Prostate gland (tissue), 2 donors: ENCODE data around the gene DUS2. TPM values are rescaled to one million over a fixed set of nuclear protein-coding genes. Genes with fewer than 3 reads are reported as not detected.

Experiments used
- DNase-seq: peaks from one replicate; pipeline ENCODE4 v3.0.0-alpha.2; 2019; ENCODE audit warnings: low spot score
- H3K27ac ChIP-seq, 2 donors: fragments of 200-600 bp; sonication (generic); 2 replicates each; pipeline ENCODE4 v1.5.1; 2017 to 2019
- H3K27me3 ChIP-seq: fragments of 200-600 bp; sonication (generic); replicated peaks from 2 replicates; pipeline ENCODE4 v1.5.1; 2019; ENCODE audit not compliant: insufficient read depth
- H3K36me3 ChIP-seq, 2 donors: fragments of 200-600 bp; sonication (generic); 1 replicate in 1 of 2; 2 replicates in 1 of 2; pipeline versions ENCODE4 v1.5.1 to v1.8.1; 2017 to 2019
- H3K4me1 ChIP-seq: fragments of 200-600 bp; sonication (generic); replicated peaks from 2 replicates; pipeline ENCODE4 v1.5.1; 2019
- H3K4me3 ChIP-seq, 2 donors: fragments of 200-600 bp; sonication (generic); 2 replicates each; pipeline ENCODE4 v1.5.1; 2017 to 2019
- H3K9me3 ChIP-seq: fragments of 200-600 bp; sonication (generic); 2 replicates; pipeline ENCODE4 v1.5.1; 2017
- POLR2A ChIP-seq: fragments of 450-650 bp; IDR thresholded peaks from one replicate; pipeline ENCODE4 v1.6.1; 2016; ENCODE audit warnings: antibody characterized with exemption, mild to moderate bottlenecking
- POLR2AphosphoS5 ChIP-seq: sonication (generic); formaldehyde crosslinking; IDR thresholded peaks from one replicate; pipeline ENCODE4 v1.6.1; 2017; ENCODE audit warnings: antibody characterized with exemption
- WGBS: methylation state at CpG from one replicate; pipeline ENCODE4 v1.1.5; 2018; 5-methylcytosine and 5-hydroxymethylcytosine counted together
- intact Hi-C: fragments of 100-400 bp; cut with DNase I; formaldehyde crosslinking; loops from one replicate; pipeline ENCODE4 v1.14.2; 2022
- total RNA-seq, 2 donors: library from RNA; depleted of rRNA; stranded (reverse); fragments of >200 nt; gene quantifications; one replicate each; pipeline ENCODE4 v1.1.0, GENCODE V29; 2016
- TF ChIP-seq, protein P1 (sequence below), 4 experiments: fragments of 200-600 bp in 2 of 4; fragments of 450-650 bp in 2 of 4; sonication (generic) in 2 of 4; IDR thresholded peaks; 1 replicate in 3 of 4; 2 replicates in 1 of 4; pipeline ENCODE4 v1.5.1; 2016 to 2019; ENCODE audit warnings: antibody characterized with exemption in 4 of 4, mild to moderate bottlenecking in 2 of 4, moderate library complexity in 2 of 4

The DUS2 gene
- total RNA-seq, 2 donors from 2014 or later = 7.2 to 14.5 TPM

DNA sequence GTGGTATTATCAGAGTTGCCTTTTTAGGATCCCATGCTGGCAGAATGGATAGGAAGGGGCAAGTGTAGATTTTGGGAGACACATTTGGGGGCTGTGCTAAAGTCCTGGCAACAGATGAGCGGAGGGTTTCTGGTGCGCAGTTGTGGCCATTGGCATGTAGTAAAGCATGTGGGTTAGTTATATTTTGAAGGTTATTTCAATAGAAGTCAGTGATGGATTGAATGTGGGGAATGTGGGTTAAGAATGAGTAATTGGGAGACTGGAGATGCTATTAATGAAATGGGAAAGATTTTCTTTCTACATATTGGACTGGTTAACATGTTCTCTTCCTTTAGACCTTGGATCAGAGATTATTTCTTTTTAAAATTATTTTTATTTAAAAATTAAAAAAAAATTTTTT is 10.0 kb downstream of the DUS2 start:
- H3K27ac ChIP-seq = no peak overlapping the region
- no peak for DNase-seq
- TF ChIP-seq POLR2AphosphoS5 (no peak), POLR2A (no peak)
- TF ChIP-seq, protein P1, sequence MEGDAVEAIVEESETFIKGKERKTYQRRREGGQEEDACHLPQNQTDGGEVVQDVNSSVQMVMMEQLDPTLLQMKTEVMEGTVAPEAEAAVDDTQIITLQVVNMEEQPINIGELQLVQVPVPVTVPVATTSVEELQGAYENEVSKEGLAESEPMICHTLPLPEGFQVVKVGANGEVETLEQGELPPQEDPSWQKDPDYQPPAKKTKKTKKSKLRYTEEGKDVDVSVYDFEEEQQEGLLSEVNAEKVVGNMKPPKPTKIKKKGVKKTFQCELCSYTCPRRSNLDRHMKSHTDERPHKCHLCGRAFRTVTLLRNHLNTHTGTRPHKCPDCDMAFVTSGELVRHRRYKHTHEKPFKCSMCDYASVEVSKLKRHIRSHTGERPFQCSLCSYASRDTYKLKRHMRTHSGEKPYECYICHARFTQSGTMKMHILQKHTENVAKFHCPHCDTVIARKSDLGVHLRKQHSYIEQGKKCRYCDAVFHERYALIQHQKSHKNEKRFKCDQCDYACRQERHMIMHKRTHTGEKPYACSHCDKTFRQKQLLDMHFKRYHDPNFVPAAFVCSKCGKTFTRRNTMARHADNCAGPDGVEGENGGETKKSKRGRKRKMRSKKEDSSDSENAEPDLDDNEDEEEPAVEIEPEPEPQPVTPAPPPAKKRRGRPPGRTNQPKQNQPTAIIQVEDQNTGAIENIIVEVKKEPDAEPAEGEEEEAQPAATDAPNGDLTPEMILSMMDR (IDR thresholded peaks at IDR 0.05) = no peak
- no peaks in the 10 kb centered on the region for H3K36me3 ChIP-seq
- no peak overlapping the region for H3K4me3 ChIP-seq
- H3K9me3 ChIP-seq = no peaks in the 10 kb centered on the region
- H3K27me3 ChIP-seq = no peaks in the 10 kb centered on the region
- intact Hi-C loops = loop anchor here (10.0 kb wide), 1 partner anchor 48 kb away; the partner anchor contains the start of gene DPEP3
- no peaks in the 10 kb centered on the region for H3K4me1 ChIP-seq
- 95% methylated on average over 2 of the region's 2 CpGs for WGBS

DNA sequence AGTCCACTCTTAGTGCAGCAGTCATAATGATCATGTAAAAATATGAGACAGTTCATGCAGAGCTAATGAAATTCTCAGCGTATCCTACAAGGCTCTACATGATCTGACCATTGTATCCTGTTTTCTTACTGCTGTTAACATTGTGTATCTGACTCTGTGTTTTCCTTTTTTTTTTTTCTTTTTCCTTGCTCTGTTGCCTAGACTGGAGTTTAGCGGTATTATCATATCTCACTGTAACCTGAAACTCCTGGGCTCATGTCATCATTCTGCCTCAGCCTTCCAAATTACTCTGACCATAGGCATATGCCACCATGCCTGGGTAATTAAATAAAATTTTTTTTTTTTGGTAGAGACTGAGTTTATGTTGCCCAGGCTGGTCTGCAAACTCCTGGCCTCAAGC is 12.1 kb downstream of the DUS2 start:
- H3K27me3 ChIP-seq = no peaks in the 10 kb centered on the region
- no peak for DNase-seq
- intact Hi-C loops = loop anchor here (10.0 kb wide), 1 partner anchor 50 kb away; the partner anchor contains the start of gene DPEP3
- TF ChIP-seq, protein P1 (IDR thresholded peaks at IDR 0.05) = no peak
- 80% methylated on average over 2 of the region's 2 CpGs for WGBS
- H3K4me3 ChIP-seq = no peak overlapping the region
- no peaks in the 10 kb centered on the region for H3K4me1 ChIP-seq
- H3K27ac ChIP-seq = no peak overlapping the region
- H3K36me3 ChIP-seq = no peaks in the 10 kb centered on the region
- no peaks in the 10 kb centered on the region for H3K9me3 ChIP-seq

DNA sequence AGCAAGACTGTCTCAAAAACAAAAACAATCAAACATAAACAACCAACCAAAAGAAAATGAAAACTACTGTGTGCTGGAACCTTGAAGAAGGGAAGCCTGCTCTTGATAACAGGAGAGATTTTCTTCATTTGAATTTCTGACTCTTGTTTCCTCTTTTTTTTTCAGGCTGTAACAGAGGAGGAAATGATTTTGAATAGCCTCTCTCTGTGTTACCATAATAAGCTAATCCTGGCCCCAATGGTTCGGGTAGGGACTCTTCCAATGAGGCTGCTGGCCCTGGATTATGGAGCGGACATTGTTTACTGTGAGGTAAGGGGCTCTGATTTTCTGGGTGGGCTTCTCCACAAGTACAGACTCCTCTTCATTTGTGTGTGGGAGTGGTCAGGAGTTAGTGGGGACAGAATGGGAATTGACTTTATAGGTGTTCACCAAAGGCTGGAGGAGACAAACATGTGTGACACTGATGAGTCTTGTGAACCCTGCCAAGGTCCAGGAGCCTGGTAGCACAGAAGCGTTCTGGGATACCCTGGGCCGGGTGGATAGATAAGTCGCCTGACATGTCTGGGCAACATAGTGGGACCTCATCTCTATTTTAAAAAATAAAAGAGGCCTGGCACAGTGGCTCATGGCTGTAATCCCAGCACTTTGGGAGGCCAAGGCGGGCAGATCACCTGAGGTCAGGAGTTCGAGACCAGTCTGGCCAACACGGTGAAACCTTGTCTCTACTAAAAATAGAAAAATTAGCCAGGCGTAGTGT is 14.9 kb downstream of the DUS2 start:
- TF ChIP-seq POLR2AphosphoS5 (no peak), POLR2A (no peak)
- TF ChIP-seq, protein P1 (IDR thresholded peaks at IDR 0.05) = no peak
- 94% methylated on average over 9 of the region's 9 CpGs for WGBS
- no peak for DNase-seq
- H3K27ac ChIP-seq = no peak overlapping the region
- no peaks in the 10 kb centered on the region for H3K27me3 ChIP-seq
- H3K9me3 ChIP-seq = no peaks in the 10 kb centered on the region
- no peak overlapping the region for H3K4me3 ChIP-seq
- intact Hi-C loops = loop anchor here (10.0 kb wide), 1 partner anchor 53 kb away; the partner anchor contains the start of gene DPEP3
- H3K36me3 ChIP-seq = no peaks in the 10 kb centered on the region
- no peaks in the 10 kb centered on the region for H3K4me1 ChIP-seq

DNA sequence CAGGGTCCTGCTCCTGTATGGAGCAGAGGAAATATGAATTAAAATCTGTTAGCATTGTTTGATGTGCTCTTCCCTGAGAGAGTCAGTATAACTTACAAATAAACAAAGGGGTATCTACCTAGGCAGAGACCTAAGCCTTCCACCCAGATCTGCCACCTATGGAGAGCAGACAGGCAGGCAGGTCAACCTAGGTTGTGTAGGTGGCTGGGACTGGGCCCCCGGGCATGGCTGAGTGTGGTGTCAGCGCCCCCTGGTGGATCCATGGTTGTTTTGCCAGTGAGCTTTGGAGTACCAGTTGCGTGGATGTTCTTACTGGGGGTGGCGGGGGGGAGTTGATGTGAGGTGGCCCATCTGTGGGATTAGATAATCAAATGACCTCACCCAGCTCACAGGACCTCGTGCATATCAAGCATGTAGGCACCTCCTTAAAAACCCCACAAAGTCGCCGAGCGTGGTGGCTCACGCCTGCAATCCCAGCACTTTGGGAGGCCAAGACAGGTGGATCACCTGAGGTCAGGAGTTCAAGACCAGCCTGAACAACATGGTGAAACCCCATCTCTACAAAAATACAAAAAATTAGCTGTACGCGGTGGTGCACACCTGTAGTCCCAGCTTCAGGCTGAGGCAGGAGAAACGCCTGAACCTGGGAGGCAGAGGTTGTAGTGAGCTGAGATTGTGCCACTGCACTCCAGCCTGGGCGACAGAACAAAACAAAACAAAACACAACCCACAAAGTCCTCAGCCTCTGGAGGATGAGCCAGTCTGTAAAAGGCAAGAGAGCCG is 17.6 kb downstream of the DUS2 start:
- 66% methylated on average over 14 of the region's 14 CpGs for WGBS
- H3K27ac ChIP-seq = no peak overlapping the region
- no peaks in the 10 kb centered on the region for H3K27me3 ChIP-seq
- H3K4me1 ChIP-seq = no peaks in the 10 kb centered on the region
- no peaks in the 10 kb centered on the region for H3K9me3 ChIP-seq
- no peaks in the 10 kb centered on the region for H3K36me3 ChIP-seq
- intact Hi-C loops = loop anchor here (5.0 kb wide), 1 partner anchor 158 kb away; the partner anchor contains the start of gene NRN1L
- TF ChIP-seq POLR2AphosphoS5 (peak; percentile 35), POLR2A (no peak)
- TF ChIP-seq, protein P1 (IDR thresholded peaks at IDR 0.05) = peak; percentile 77 to 90 (median 83)
- no peak overlapping the region for H3K4me3 ChIP-seq
- DNase-seq = peak; percentile 74
